ENCODE measurements around the gene ABHD4. TPM values are rescaled to one million over a fixed set of nuclear protein-coding genes. Genes with fewer than 3 reads are reported as not detected.

The ABHD4 gene
- total RNA-seq, 1 donor from 2014 or later: 11.6 TPM

- Mint-ChIP-seq H3K4me3 (no peak overlapping the region), H3K4me1 (peaks cover 3% of the 10 kb centered on the region), H3K36me3 (ENCODE audit: low read depth) (no peaks in the 10 kb centered on the region), H3K27me3 (ENCODE audit: low read depth) (no peaks in the 10 kb centered on the region), H3K27ac (ENCODE audit: unreplicated experiment) (no peak overlapping the region), H3K9me3 (no peaks in the 10 kb centered on the region)
- TF ChIP-seq CTCF (conservative IDR thresholded peaks at IDR 0.05): no peak
- DNase-seq (ENCODE audit: low read depth, low spot score): no peak
Measured at GRCh38 chr14:22656226-22656625, 58.1 kb downstream of the ABHD4 start.

GRCh38 chr14:22656945-22657731 lies 59.0 kb downstream of the ABHD4 start:
- Mint-ChIP-seq H3K4me1 (peaks cover 3% of the 10 kb centered on the region), H3K36me3 (ENCODE audit: low read depth) (no peaks in the 10 kb centered on the region), H3K4me3 (no peak overlapping the region), H3K9me3 (no peaks in the 10 kb centered on the region), H3K27ac (ENCODE audit: unreplicated experiment) (no peak overlapping the region), H3K27me3 (ENCODE audit: low read depth) (no peaks in the 10 kb centered on the region)
- TF ChIP-seq CTCF (conservative IDR thresholded peaks at IDR 0.05): no peak
- no peak for DNase-seq (ENCODE audit: low read depth, low spot score)

- peaks cover 3% of the 10 kb centered on the region for H3K4me1 Mint-ChIP-seq
- H3K4me3 Mint-ChIP-seq: no peak overlapping the region
- no peaks in the 10 kb centered on the region for H3K36me3 Mint-ChIP-seq (ENCODE audit: low read depth)
- no peak overlapping the region for H3K27ac Mint-ChIP-seq (ENCODE audit: unreplicated experiment)
- H3K27me3 Mint-ChIP-seq (ENCODE audit: low read depth): no peaks in the 10 kb centered on the region
- DNase-seq (ENCODE audit: low read depth, low spot score): no peak
- H3K9me3 Mint-ChIP-seq: no peaks in the 10 kb centered on the region
- TF ChIP-seq CTCF (conservative IDR thresholded peaks at IDR 0.05): no peak
Measured at GRCh38 chr14:22657861-22658260, 59.8 kb downstream of the ABHD4 start.

- H3K27me3 Mint-ChIP-seq (ENCODE audit: low read depth): no peaks in the 10 kb centered on the region
- H3K27ac Mint-ChIP-seq (ENCODE audit: unreplicated experiment): no peak overlapping the region
- DNase-seq (ENCODE audit: low read depth, low spot score): no peak
- H3K4me1 Mint-ChIP-seq: no peaks in the 10 kb centered on the region
- no peaks in the 10 kb centered on the region for H3K9me3 Mint-ChIP-seq
- no peak overlapping the region for H3K4me3 Mint-ChIP-seq
- TF ChIP-seq CTCF (conservative IDR thresholded peaks at IDR 0.05): no peak
- no peaks in the 10 kb centered on the region for H3K36me3 Mint-ChIP-seq (ENCODE audit: low read depth)
Measured at GRCh38 chr14:22658946-22659345, 60.8 kb downstream of the ABHD4 start.

GRCh38 chr14:22660654-22661053 lies 62.6 kb downstream of the ABHD4 start:
- H3K27ac Mint-ChIP-seq (ENCODE audit: unreplicated experiment): no peak overlapping the region
- H3K9me3 Mint-ChIP-seq: no peaks in the 10 kb centered on the region
- H3K4me1 Mint-ChIP-seq: no peaks in the 10 kb centered on the region
- no peaks in the 10 kb centered on the region for H3K27me3 Mint-ChIP-seq (ENCODE audit: low read depth)
- H3K36me3 Mint-ChIP-seq (ENCODE audit: low read depth): no peaks in the 10 kb centered on the region
- no peak for DNase-seq (ENCODE audit: low read depth, low spot score)
- no peak for TF ChIP-seq CTCF (conservative IDR thresholded peaks at IDR 0.05)
- no peak overlapping the region for H3K4me3 Mint-ChIP-seq

Other genes starting within 250 kb of the ABHD4 start
- gene DAD1, start 9.1 kb upstream of the ABHD4 start, total RNA-seq: 151 and 155 TPM in 2 replicates
- gene OR6J1, start 46.1 kb downstream of the ABHD4 start, total RNA-seq: not detected in 2 replicates
- gene OXA1L, start 168.4 kb downstream of the ABHD4 start, total RNA-seq: 121 and 125 TPM in 2 replicates
- 0.54 and 0.64 TPM in 2 replicates for gene SLC7A7, start 217.1 kb downstream of the ABHD4 start, total RNA-seq
- 117 and 137 TPM in 2 replicates for gene MRPL52, start 231.6 kb downstream of the ABHD4 start, total RNA-seq
- 63.2 and 68.6 TPM in 2 replicates for gene MMP14, start 238.3 kb downstream of the ABHD4 start, total RNA-seq